HG02885 (cell line): ENCODE measurements around the gene KCNJ1.

Source experiments
- ATAC-seq: cut with Tn5 transposase; IDR thresholded peaks from one replicate; pipeline ENCODE4 v1.9.1; 2021; ENCODE audit warnings: mild to moderate bottlenecking; ENCODE audit not compliant: unreplicated experiment, poor library complexity

KCNJ1 gene

DNA sequence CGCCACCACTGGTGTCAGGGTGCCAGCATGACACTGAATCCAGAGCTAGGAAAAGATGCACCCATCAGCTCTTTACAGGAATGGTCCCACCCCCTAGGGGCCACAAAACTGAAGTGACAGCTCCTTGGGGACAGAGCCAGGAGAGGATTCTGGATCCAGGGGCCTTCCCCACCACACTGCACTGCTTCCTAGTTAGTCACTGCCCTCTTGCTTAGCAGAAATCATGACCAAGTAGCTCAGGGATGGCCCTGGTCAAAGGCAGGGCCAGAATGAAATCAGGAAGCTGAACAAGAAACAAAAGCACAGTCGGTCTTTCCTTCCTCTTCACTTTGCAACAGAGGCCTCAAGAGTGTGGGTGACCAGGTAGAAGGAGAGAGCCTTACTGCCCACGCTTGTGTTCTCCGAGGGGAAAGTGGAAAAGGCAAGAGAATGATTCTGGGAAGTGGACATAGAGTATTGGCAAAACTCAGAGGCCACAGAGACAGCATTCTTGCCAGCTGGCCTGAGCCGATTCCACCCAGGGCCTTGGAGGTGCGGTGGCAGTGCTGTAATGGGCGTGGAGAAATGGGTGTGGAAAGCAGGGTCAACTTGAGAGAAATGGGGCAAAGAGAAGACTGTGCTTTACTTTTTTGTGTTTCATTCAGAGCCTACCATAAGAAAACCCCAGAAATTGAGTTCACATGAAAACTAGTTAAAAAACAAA, 39.8 kb downstream of the KCNJ1 start:
- no peak for ATAC-seq

DNA sequence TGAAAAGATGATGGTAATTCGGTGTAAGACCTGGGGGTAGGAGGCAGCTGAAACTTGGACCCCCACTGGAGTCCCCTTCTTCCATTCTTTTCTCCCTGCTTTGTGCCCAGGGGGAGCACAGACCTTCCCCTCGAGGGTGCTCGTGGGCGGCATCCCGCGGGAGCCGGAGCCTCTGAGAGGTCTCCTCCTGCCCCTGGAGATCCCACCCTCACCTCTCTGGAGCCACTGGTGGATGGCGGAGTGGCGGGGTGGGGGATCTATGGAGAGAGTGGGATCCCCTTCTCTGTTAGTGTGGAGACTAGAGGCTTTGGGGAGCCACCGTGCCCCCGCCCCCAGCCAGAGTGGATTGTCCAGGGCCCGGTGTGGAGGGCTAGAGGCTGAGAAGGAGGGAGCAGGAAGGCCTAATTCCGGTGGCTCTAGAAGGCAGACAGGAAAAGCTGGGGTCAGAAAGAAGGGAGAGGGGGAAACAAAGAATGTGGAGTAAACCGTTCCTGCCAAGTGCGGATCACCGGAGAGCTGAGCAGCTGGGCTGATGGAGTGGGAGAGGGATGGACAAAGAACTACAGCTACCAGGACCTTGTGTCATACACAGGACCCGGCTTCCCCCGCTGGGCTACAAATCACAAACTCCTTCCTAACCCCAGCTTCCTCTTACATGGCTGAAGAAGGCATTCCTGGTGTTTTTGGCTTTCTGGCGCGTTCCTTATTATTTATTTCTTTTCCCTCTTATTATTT, 41.9 kb downstream of the KCNJ1 start:
- no peak for ATAC-seq

DNA sequence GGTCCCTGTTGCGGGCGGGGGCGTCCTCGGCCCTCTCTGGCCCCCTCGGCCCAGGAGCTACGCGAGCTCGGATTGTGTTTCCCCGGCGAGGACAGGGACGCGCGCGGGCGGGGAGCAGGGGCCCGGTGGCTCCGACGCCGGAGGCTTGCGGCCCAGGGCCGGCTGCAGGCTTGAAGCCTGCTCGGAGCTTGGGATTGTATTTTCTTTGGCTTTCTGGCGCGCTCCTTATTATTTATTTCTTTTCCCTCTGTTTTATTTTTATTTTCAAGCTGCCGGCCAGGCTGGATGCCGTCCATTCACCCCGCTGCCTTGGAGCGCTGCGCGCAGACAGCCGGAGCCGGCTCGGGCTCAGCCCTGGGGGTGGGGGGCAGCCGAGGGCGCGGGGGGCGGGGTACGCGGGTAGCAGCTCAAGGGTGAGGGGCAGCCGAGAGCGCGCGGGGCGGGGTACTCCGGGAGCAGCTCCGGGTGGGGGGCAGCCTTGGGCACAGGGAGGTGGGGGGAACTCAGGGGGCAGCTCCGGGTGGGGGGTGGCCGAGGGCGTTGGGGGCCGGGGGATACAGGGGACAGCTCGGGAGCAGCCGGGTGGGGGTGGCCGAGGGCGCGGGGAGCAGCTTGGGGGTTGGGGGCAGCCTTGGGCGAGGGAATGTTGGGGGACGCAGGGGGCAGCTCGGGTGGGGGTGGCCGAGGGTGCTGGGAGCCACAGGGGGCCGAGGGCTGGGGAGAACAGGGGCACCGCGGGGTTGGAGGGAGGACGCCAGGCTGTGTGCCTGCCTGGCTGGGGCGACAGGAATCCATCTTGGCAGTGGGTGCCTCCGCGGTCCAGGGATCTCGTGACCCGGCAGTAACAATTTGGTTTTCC, 42.7 kb downstream of the KCNJ1 start:
- no peak for ATAC-seq

DNA sequence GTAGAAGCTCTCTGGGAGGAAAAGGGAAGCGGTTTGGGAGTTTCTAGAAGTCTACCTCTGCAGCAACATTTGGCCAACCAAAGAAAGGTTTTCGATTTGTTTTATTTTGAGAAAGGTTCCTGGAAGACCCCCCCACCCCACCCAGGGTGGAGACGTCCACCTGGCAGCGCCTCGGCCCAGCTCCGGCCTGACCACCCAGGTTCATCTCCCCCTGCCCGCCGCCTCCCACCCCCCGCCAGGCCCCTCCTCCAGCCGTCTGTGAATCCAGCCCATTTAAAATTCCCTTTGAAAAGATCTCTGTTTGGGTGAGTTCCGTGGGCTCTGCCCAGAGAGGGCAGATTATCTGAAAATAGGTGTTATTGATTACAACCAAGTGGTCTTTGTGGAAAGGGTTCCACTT, 43.3 kb downstream of the KCNJ1 start:
- no peak for ATAC-seq

DNA sequence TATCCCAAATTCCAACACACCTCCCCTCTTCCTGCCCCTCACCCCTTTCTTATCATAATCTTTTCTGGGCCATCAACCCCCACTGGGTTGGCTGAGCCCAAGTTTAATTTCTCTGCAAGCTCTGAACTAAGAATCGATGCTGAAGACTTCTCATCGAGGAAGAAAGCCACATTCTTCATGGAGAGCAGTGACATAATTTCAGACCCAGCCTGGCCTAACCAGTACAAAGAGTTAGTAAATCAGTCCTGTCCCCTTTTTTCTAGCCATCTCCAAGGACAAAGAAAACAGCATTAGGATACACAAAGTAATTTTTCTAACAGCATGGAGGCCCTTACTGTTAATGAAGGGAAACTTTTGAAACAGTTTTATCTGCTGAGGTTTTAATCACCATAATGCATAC, 45.0 kb downstream of the KCNJ1 start:
- ATAC-seq: no peak

DNA sequence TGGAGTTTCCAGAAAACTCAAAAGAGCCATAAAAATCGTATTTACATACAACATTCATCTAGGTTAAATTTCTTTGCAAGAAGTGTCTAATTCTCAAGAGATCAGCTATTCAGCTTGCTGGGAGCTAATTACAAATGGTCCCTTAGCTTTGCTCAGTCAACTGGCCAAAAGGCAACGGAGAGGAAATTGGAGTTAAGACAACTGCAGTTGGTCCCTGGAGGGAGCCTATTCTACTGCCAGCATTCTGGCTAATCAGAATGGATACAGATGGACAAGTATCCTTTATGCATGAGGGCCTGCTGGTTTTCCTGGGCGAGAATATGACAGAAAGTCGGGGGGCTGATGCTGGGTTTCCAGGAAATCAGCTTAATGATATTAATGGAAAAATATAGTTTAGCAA, 45.5 kb downstream of the KCNJ1 start:
- ATAC-seq: no peak

DNA sequence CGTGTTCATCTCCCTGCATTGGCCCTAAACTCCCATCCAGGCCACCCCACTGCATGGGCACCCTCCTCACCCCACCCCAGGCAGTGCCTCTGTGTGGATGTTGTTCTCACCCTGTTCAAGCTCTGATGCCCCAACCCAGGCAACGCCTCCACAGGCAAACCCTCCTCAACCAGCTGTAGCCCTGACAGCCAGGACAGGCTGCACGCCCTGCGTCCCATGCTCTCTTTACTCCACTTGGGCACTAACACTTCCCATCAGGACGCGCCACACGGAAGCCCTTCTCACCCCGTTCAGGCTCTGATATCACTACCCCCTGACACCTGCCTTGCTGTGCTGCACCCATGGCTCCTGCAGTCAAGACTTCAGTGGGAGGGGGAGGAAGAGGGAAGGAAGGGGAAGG, 47.9 kb downstream of the KCNJ1 start:
- ATAC-seq: no peak

DNA sequence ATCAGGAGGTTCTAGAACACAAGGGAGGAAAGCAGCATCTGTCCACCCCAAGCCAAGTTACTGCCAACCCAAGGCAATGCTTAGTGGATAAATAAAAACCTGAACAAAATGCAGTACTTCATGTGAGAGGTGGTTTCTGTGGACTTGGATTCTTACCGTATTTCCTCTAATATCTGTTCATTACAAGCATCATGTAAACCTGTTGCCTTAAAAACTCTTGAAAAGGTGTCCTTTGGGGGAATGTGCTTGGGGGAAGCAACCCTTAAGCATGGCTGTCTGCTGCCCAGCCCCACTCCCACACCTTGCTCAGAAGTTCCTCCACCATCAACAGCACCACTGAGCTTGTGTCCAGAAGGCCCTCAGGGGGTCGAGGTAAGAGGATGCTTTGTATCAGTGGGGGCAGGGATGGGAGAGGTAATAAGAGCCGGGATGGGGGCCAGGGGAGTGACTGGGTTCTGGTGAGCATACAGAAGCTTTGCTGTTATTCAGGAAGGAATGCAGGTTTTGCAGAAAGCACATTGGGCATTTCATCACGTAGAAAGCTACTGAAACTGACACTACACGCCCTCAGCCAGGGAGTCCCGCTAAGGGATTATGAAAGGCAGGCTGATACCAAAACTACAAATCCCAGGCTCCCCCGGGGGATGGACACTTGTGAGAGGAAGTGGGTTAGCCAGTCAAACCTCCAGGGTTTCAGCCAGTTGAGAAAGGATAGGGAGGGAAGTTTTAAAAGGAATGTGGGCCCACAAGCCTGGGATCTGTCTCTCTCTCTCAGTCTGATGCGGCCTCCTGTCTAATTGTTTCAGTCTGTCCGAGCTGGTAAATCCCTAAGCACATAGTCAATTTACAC, 52.0 kb downstream of the KCNJ1 start:
- ATAC-seq: no peak

DNA sequence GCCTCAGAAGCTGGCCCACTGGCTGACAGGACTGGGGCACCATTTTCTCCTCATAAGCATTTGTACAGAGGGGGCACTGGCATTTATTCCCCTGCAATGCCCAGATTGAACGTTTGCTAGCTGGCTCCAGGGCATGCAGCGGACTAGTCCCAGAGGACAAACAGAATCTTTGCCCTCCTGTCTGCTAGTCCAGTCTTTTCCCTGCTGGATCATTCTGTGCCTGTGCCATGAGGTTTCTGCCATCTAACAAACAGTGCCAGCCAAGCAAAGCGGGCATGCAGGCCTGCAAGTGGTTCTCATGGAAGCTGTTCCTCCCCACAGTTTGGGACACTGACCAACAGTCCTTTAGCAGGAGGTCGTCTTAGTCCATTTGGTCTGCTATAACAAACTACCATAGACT, 53.4 kb downstream of the KCNJ1 start:
- ATAC-seq: no peak

DNA sequence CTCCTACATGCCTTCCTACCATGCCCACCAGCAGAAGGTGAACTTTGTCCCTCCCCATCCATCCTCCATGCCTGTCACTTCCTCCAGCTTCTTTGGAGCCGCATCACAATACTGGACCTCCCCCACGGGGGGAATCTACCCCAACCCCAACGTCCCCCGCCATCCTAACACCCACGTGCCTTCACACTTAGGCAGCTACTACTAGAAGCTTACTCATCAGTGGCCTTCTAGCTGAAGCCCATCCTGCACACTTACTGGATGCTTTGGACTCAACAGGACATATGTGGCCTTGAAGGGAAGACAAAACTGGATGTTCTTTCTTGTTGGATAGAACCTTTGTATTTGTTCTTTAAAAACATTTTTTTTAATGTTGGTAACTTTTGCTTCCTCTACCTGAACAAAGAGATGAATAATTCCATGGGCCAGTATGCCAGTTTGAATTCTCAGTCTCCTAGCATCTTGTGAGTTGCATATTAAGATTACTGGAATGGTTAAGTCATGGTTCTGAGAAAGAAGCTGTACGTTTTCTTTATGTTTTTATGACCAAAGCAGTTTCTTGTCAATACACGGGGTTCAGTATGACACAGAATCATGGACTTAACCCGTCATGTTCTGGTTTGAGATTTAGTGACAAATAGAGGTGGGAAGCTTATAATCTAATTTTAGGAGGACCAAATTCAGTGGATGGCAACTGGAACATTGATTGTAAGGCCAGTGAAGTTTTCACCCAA, 56.1 kb downstream of the KCNJ1 start:
- ATAC-seq: no peak

DNA sequence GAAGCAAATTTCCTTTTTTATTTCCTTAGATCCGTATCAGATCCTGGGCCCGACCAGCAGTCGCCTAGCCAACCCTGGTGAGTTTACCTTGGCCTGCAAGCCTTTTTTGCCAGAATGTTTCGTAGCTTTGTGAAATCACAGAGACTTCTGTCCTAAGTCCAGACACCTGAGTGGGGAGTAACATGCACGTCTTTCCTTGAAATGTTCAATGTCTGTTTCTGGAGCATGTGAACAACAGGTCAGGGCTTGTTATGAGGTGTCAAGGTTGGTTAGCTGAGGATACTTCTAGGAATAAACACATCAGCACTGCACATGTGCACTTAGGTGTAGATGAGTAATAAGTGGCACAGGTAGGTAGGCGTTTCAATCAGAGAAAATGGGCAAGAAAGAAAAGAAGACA, 58.0 kb downstream of the KCNJ1 start:
- ATAC-seq: no peak

DNA sequence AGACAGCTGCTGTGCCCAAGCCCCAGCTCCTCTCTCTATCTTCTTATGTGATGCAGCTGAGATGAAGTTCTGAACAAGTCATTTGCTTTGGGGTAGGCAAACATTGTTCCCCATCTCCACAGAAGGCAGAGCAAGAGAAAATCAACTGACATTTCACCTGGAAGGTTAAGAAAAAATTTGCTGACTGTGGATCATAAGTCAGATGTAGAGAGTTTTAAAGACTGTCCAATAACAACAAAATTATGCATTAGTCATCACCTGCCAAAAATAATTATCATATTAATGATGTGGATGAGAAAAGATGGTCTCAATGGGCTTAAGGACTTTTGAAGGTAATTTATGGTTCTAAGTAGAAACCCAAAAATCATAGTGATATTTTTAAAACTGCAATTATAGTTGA, 59.2 kb downstream of the KCNJ1 start:
- no peak for ATAC-seq

DNA sequence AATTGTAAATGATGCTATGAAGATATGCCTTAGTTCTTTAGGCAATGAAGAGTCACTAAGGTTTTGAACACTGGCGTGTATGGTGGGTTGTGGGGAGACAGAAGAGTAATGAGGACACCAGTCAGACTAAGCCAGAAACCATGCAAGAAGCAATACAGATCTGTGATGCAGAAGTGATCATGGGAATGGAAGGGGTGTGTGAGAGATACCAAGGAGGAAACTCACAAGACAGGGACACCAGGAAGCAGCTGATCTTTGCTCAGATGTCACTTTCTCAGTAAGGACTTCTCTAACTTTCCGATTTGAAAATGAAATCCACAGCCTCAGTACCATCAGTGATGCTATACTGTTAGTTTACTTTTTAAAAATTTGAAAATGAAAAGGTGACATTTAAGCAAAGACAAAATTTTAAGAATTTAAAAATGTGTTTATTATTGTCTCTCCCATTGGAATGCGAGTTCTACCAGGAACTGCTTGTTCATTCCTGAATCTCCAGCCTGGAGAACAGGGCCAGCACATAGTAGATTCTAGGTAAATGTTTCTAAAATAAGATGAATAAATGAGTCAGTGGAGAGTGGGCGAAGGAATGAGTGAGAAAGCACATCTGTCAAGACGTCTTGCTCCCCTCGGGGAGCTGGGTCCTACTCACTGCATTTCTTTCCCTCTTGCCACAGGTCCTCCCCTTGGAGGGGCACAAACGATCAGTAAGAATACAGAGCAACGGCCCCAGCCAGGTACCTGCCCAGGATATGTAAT, 60.4 kb downstream of the KCNJ1 start:
- no peak for ATAC-seq

DNA sequence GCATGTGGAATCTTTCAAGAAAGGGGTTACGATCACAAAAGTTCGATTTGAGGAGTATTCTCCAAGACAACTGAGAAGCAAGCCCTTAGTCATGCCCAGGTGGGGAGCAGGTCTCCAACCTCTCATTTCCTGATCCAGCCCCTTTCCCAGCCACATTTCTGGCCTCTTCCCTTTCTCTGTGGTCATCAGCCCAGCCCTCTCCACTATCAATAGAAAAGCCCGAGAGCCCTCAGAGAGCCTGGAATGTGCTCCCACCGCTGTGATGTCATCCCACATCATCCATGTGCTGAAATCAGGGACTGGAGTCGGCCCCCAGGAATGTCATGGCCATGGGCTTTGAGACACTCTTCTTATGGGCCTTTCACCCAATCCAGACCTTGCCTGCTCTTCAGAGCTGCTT, 62.6 kb downstream of the KCNJ1 start:
- ATAC-seq: no peak

DNA sequence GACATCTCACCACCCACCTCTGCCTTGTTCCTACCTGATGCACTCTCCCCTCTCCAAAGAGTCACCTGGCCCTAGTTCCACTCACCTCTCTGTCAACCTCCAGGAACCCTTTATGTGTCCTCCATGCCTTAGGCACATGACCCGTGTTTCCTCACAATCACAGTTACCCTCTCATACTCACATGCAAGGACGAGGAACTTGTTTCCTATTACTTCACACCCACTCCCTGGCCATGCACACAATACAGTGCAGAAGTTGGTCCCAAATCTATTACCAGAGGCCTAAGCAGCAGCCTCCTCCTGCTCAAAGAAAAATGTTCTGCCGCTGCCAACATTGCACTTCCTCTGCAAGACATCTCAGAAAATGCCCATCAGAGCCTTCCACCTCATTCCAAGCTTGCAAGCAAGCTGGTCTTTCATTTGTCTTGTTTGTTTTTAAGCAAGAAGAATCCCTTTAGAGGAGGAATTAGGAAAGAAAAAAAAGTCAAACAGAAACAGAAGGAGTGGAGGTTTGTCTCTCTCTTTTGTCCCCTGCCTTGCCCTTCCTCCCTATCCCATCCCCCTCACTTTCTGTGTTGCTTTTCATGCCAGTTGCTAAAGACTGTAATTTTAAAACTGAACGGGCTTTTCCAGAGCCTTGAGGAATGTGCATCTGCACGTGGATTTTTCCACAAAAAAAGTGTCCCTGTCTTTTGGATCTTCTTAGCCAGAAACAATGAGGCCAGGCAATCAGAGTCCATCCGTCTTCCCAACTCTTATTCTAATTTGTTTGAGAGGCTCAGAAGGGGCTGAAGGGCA, 63.4 kb downstream of the KCNJ1 start:
- ATAC-seq: no peak

DNA sequence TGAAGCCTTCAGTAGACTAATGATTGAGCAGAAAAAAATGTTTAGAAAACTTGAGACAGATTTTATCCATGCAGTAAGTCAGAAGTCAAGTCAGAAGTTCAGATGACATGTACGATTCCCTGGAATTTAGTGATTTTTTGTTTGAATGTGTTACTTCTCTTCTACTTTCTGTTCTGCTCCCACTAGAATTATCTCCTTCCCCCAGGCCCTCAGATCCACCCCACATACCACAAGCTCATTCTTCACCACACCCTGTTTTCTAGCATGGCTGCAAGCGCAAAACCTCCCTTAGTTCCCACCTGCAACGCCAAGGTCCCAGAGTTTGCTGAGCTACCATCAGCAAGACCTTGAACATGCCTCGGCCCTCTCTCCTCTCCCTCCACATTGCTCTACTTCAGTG, 64.1 kb downstream of the KCNJ1 start:
- no peak for ATAC-seq

DNA sequence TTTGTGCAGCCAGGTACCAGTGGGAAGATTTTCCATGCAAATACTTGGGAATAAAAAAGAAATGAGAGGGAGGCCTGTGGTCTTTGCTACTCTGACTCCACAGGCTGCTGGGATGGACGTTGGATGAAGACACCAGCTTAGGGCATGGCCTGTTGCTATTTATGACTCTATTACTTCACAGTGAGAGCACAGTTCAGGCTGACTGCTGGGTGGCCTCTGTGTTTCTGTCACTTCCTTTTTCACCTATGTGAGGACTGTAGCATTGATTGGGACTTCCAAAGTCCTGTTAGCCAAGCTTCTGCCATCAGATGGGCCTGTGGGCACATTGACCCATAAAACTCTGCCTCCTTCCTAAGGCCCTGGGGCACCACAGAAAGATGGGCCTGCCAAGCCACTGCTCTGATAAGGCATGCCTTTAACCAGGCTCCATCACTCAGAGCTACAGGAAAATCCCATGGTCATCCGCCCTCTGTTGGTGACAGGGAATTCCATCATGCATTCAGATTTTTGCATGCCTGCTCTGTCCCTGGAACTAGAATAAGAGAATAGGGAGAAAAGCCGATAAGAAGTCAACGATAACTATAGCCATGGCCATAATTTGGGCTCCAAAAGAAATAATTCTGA, 64.6 kb downstream of the KCNJ1 start:
- peak; percentile 83 for ATAC-seq
